Gastrocnemius medialis (tissue), 4 donors: ENCODE measurements around the gene SLC24A4. TPM values are rescaled to one million over a fixed set of nuclear protein-coding genes. Genes with fewer than 3 reads are reported as not detected.

Experiments
- ATAC-seq, 2 donors: fragments of 150-250 bp; one replicate each; pipeline ENCODE4 v1.9.1; 2016
- DNase-seq, 2 donors: peaks; one replicate each; pipeline ENCODE4 v3.0.0-alpha.2; 2019
- H3K27ac ChIP-seq, 4 donors: fragments of 200-600 bp; sonication (generic); 1 replicate in 1 of 4; 2 replicates in 3 of 4; pipeline ENCODE4 v1.5.1; 2016 to 2018; ENCODE audit warnings: mild to moderate bottlenecking in 2 of 4, moderate library complexity in 1 of 4
- H3K27me3 ChIP-seq, 3 donors: fragments of 200-600 bp; sonication (generic) in 2 of 3; 1 replicate in 1 of 3; 2 replicates in 2 of 3; pipeline versions ENCODE4 v1.5.1 to v1.6.0; 2016 to 2019; ENCODE audit warnings: mild to moderate bottlenecking in 1 of 3, moderate library complexity in 1 of 3
- H3K36me3 ChIP-seq, 2 donors: fragments of 200-600 bp; sonication (generic) in 1 of 2; one replicate each; pipeline ENCODE4 v1.5.1; 2017 to 2018
- H3K4me1 ChIP-seq, 2 donors: fragments of 200-600 bp; sonication (generic) in 1 of 2; one replicate each; pipeline ENCODE4 v1.5.1; 2016 to 2017; ENCODE audit warnings: mild to moderate bottlenecking in 2 of 2
- H3K4me3 ChIP-seq, 4 donors: fragments of 200-600 bp; sonication (generic) in 3 of 4; 1 replicate in 1 of 4; 2 replicates in 3 of 4; pipeline ENCODE4 v1.5.1; 2016 to 2019; ENCODE audit warnings: mild to moderate bottlenecking in 2 of 4
- H3K9me3 ChIP-seq, 3 donors: fragments of 200-600 bp; sonication (generic) in 2 of 3; 1 replicate in 1 of 3; 2 replicates in 2 of 3; pipeline ENCODE4 v1.5.1; 2016 to 2019
- CTCF ChIP-seq, 5 experiments: fragments of 450-650 bp in 3 of 5; fragments of 200-600 bp in 2 of 5; sonication (generic) in 2 of 5; IDR thresholded peaks in 4 of 5; conservative IDR thresholded peaks in 1 of 5; 1 replicate in 4 of 5; 2 replicates in 1 of 5; pipeline ENCODE4 v1.5.1; 2016 to 2019; ENCODE audit warnings: antibody characterized with exemption in 5 of 5, mild to moderate bottlenecking in 3 of 5, moderate library complexity in 3 of 5
- POLR2A ChIP-seq, 2 donors: fragments of 450-650 bp; IDR thresholded peaks; one replicate each; pipeline ENCODE4 v1.6.1; 2017; ENCODE audit warnings: antibody characterized with exemption in 2 of 2, mild to moderate bottlenecking in 2 of 2, moderate library complexity in 2 of 2
- in situ Hi-C, 4 donors: fragments of 200-750 bp; cut with MboI; loops; one replicate each; pipeline versions ENCODE4 v1.15.0 to v1.8.0; 2017; ENCODE audit warnings: low sequenced_read_pairs in 4 of 4
- intact Hi-C: fragments of 100-400 bp; cut with DNase I; formaldehyde crosslinking; loops from one replicate; pipeline ENCODE4 v1.15.1; 2023; ENCODE audit warnings: low total_unique reads
- total RNA-seq, 4 donors: library from RNA; depleted of rRNA; stranded (reverse); fragments of >200 nt; gene quantifications; one replicate each; pipeline versions ENCODE4 v1.1.0 to v1.2.3, GENCODE V29; 2016

SLC24A4 gene
- total RNA-seq, 4 donors from 2014 or later: 0.07 to 0.76 (median 0.50) TPM

GRCh38 chr14:92473969-92474535 lies 151.1 kb downstream of the SLC24A4 start:
- TF ChIP-seq CTCF (IDR thresholded peaks at IDR 0.05 in 4 of 5, conservative IDR thresholded peaks at IDR 0.05 in 1 of 5) (no peak), POLR2A (IDR thresholded peaks at IDR 0.05) (no peak)
- no peaks in the 10 kb centered on the region for H3K9me3 ChIP-seq
- no peaks in the 10 kb centered on the region for H3K36me3 ChIP-seq
- intact Hi-C loops (no loop called here), in situ Hi-C loops (no loop called here)
- no peaks in the 10 kb centered on the region for H3K27me3 ChIP-seq
- H3K4me1 ChIP-seq: no peaks in the 10 kb centered on the region
- no peak for ATAC-seq
- no peak overlapping the region for H3K4me3 ChIP-seq
- DNase-seq: no peak
- peak overlapping the region; percentile 10 to 57 (median 44) for H3K27ac ChIP-seq

GRCh38 chr14:92475037-92475436 lies 152.1 kb downstream of the SLC24A4 start:
- ATAC-seq: no peak
- no peak for TF ChIP-seq POLR2A (IDR thresholded peaks at IDR 0.05)
- TF ChIP-seq CTCF (IDR thresholded peaks at IDR 0.05 in 4 of 5, conservative IDR thresholded peaks at IDR 0.05 in 1 of 5): no peak
- no peaks in the 10 kb centered on the region for H3K36me3 ChIP-seq
- H3K27ac ChIP-seq: peak overlapping the region in 2 of 4 donors; percentile 29 to 54
- no peaks in the 10 kb centered on the region for H3K9me3 ChIP-seq
- no peak for DNase-seq
- in situ Hi-C loops (no loop called here), intact Hi-C loops (no loop called here)
- no peaks in the 10 kb centered on the region for H3K4me1 ChIP-seq
- no peak overlapping the region for H3K4me3 ChIP-seq
- H3K27me3 ChIP-seq: no peaks in the 10 kb centered on the region

- intact Hi-C loops: no loop called here
- H3K4me3 ChIP-seq: no peak overlapping the region
- H3K4me1 ChIP-seq: no peaks in the 10 kb centered on the region
- in situ Hi-C loops: no loop called here
- H3K27me3 ChIP-seq: no peaks in the 10 kb centered on the region
- TF ChIP-seq CTCF (IDR thresholded peaks at IDR 0.05 in 4 of 5, conservative IDR thresholded peaks at IDR 0.05 in 1 of 5): no peak
- TF ChIP-seq POLR2A (IDR thresholded peaks at IDR 0.05): peak in 1 of 2 donors; percentile 17
- H3K36me3 ChIP-seq: no peaks in the 10 kb centered on the region
- DNase-seq: peak; percentile 41 to 69
- H3K27ac ChIP-seq: peak overlapping the region; percentile 29 to 56 (median 44)
- ATAC-seq: peak; percentile 59 to 62
- H3K9me3 ChIP-seq: no peaks in the 10 kb centered on the region
Measured at GRCh38 chr14:92475451-92476187, 152.7 kb downstream of the SLC24A4 start.

- ATAC-seq (no peak), DNase-seq (no peak)
- no peak overlapping the region for H3K4me3 ChIP-seq
- TF ChIP-seq CTCF (IDR thresholded peaks at IDR 0.05 in 4 of 5, conservative IDR thresholded peaks at IDR 0.05 in 1 of 5): no peak
- no peak for TF ChIP-seq POLR2A (IDR thresholded peaks at IDR 0.05)
- intact Hi-C loops (no loop called here), in situ Hi-C loops (no loop called here)
- H3K4me1 ChIP-seq: peaks cover 0 to 5% of the 10 kb centered on the region in 2 donors
- H3K27ac ChIP-seq: no peak overlapping the region
- H3K9me3 ChIP-seq: no peaks in the 10 kb centered on the region
- no peaks in the 10 kb centered on the region for H3K36me3 ChIP-seq
- no peaks in the 10 kb centered on the region for H3K27me3 ChIP-seq
Measured at GRCh38 chr14:92480856-92481255, 157.9 kb downstream of the SLC24A4 start.
